H1 (cell line): ENCODE results near the gene NPIPA5. TPM values are rescaled to one million over a fixed set of nuclear protein-coding genes. Genes with fewer than 3 reads are reported as not detected.
"Not testable (repeated sequence)": the region's sequence is repeated elsewhere in the genome, so short reads cannot be mapped to it uniquely, and the experiment has no call there.

Experiments used
- CTCF ChIA-PET: fragments of 300-600 bp; sonication (Branson Sonifier 250); formaldehyde crosslinking; loops from one replicate; lab custom pipeline; 2021; ENCODE audit not compliant: partially characterized antibody; lab: Charles Lee
- POLR2A ChIA-PET: fragments of 300-600 bp; sonication (Branson Sonifier 250); formaldehyde crosslinking; loops from one replicate; lab custom pipeline; 2021; ENCODE audit warnings: inconsistent platforms; ENCODE audit not compliant: partially characterized antibody; lab: Charles Lee
- DNase-seq, 2 experiments: peaks; one replicate each; pipeline versions ENCODE4 v3.0.0 to v3.0.0-alpha.2; 2010 to 2022; ENCODE audit warnings: low spot score in 2 of 2, low read depth in 1 of 2, mixed read lengths in 1 of 2
- FAIRE-seq: peaks from 2 replicates; lab custom pipeline; 2011; peaks lifted over from hg19 to GRCh38; lab: Jason Lieb, UNC
- H2AFZ ChIP-seq: 2 replicates; pipeline ENCODE4 v1.8.1; 2012; ENCODE audit warnings: low read length, inconsistent platforms
- H2AK5ac ChIP-seq: 2 replicates; pipeline ENCODE4 v1.6.1; 2013; ENCODE audit warnings: low read depth, low read length
- H2BK120ac ChIP-seq: replicated peaks from 2 replicates; pipeline ENCODE3; 2013; ENCODE audit warnings: low read depth, low read length, inconsistent platforms
- H2BK12ac ChIP-seq: 2 replicates; pipeline ENCODE4 v1.6.1; 2013; ENCODE audit warnings: low read depth, low read length
- H2BK15ac ChIP-seq: 2 replicates; pipeline ENCODE4 v1.6.1; 2013; ENCODE audit warnings: low read length
- H2BK20ac ChIP-seq: 2 replicates; pipeline ENCODE4 v1.6.1; 2013; ENCODE audit warnings: low read length
- H2BK5ac ChIP-seq: 2 replicates; pipeline ENCODE4 v1.6.1; 2013; ENCODE audit warnings: low read depth, low read length
- H3K14ac ChIP-seq: 2 replicates; pipeline ENCODE4 v1.6.1; 2013; ENCODE audit warnings: inconsistent platforms; ENCODE audit not compliant: insufficient read length
- H3K18ac ChIP-seq: 2 replicates; pipeline ENCODE4 v1.6.1; 2013; ENCODE audit warnings: low read length; ENCODE audit errors: extremely low read depth
- H3K23ac ChIP-seq: 2 replicates; pipeline ENCODE4 v1.6.1; 2013; ENCODE audit warnings: inconsistent platforms; ENCODE audit not compliant: insufficient read length
- H3K23me2 ChIP-seq: 2 replicates; pipeline ENCODE4 v1.6.1; 2013; ENCODE audit warnings: low read depth, low read length
- H3K27ac ChIP-seq: 2 replicates; pipeline ENCODE4 v1.6.1; 2011; ENCODE audit warnings: low read depth, low read length, inconsistent platforms
- H3K27me3 ChIP-seq, 4 experiments: replicated peaks in 1 of 4; 1 replicate in 1 of 4; 2 replicates in 3 of 4; pipeline versions ENCODE4 v1.6.1 to v1.8.1; 2011 to 2013; ENCODE audit warnings: low read length in 3 of 4, mild to moderate bottlenecking in 3 of 4, inconsistent platforms in 2 of 4, mixed read lengths in 2 of 4, moderate library complexity in 1 of 4; ENCODE audit not compliant: control insufficient read depth in 3 of 4, insufficient read depth in 3 of 4; ENCODE audit errors: extremely low read depth in 1 of 4
- H3K36me3 ChIP-seq, 4 experiments: 2 replicates each; pipeline versions ENCODE4 v1.6.1 to v1.8.1; 2011 to 2013; ENCODE audit warnings: mild to moderate bottlenecking in 4 of 4, low read length in 3 of 4, moderate library complexity in 2 of 4, control low read depth in 1 of 4, inconsistent platforms in 1 of 4; ENCODE audit not compliant: insufficient read depth in 4 of 4, control insufficient read depth in 2 of 4
- H3K4ac ChIP-seq: replicated peaks from 2 replicates; pipeline ENCODE3; 2013; ENCODE audit warnings: low read length, low read depth, mixed read lengths, inconsistent platforms; ENCODE audit not compliant: insufficient read length
- H3K4me1 ChIP-seq, 4 experiments: replicated peaks in 1 of 4; 1 replicate in 1 of 4; 2 replicates in 3 of 4; pipeline versions ENCODE4 v1.6.1 to v1.8.1; 2011 to 2013; ENCODE audit warnings: low read length in 3 of 4, inconsistent platforms in 2 of 4, mixed read lengths in 1 of 4; ENCODE audit not compliant: insufficient read depth in 4 of 4, control insufficient read depth in 3 of 4
- H3K4me2 ChIP-seq, 2 experiments: 2 replicates each; pipeline versions ENCODE4 v1.6.1 to v1.8.1; 2011 to 2013; ENCODE audit warnings: low read depth in 2 of 2, low read length in 2 of 2, control low read depth in 1 of 2, inconsistent platforms in 1 of 2, mild to moderate bottlenecking in 1 of 2; ENCODE audit not compliant: insufficient read depth in 1 of 2
- H3K4me3 ChIP-seq, 4 experiments: fragments of 200-600, 300-600 bp in 1 of 4; sonication (generic), shearing (Covaris generic), sonication (Bioruptor Twin) in 1 of 4; 2 replicates each; pipeline versions ENCODE4 v1.5.1 to v1.8.1; 2011 to 2016; ENCODE audit warnings: low read length in 4 of 4, low read depth in 3 of 4, control low read depth in 2 of 4, inconsistent platforms in 2 of 4, mild to moderate bottlenecking in 2 of 4, mixed read lengths in 1 of 4, moderate library complexity in 1 of 4; ENCODE audit not compliant: insufficient read depth in 2 of 4; ENCODE audit errors: extremely low read depth in 1 of 4
- H3K56ac ChIP-seq: replicated peaks from 2 replicates; pipeline ENCODE3; 2013; ENCODE audit warnings: low read depth, mild to moderate bottlenecking, mixed read lengths, low read length, inconsistent platforms; ENCODE audit not compliant: insufficient read length
- H3K79me1 ChIP-seq: 2 replicates; pipeline ENCODE4 v1.6.1; 2013; ENCODE audit warnings: low read depth, low read length, control low read depth
- H3K79me2 ChIP-seq, 2 experiments: 2 replicates each; pipeline versions ENCODE4 v1.6.1 to v1.8.1; 2012 to 2013; ENCODE audit warnings: low read length in 2 of 2, mild to moderate bottlenecking in 2 of 2, inconsistent platforms in 1 of 2; ENCODE audit not compliant: insufficient read depth in 2 of 2, control insufficient read depth in 1 of 2
- H3K9ac ChIP-seq, 4 experiments: replicated peaks in 1 of 4; 1 replicate in 1 of 4; 2 replicates in 3 of 4; pipeline versions ENCODE4 v1.6.1 to v1.8.1; 2011 to 2013; ENCODE audit warnings: low read depth in 3 of 4, low read length in 3 of 4, control low read depth in 2 of 4, mild to moderate bottlenecking in 2 of 4, moderate library complexity in 2 of 4, inconsistent platforms in 1 of 4; ENCODE audit errors: extremely low read depth in 1 of 4
- H3K9me3 ChIP-seq, 2 experiments: 2 replicates each; pipeline versions ENCODE4 v1.6.1 to v1.8.1; 2012 to 2013; ENCODE audit warnings: mild to moderate bottlenecking in 2 of 2, moderate library complexity in 2 of 2, control low read depth in 1 of 2, inconsistent platforms in 1 of 2, low read depth in 1 of 2, low read length in 1 of 2, mixed read lengths in 1 of 2; ENCODE audit not compliant: insufficient read depth in 2 of 2
- H4K20me1 ChIP-seq, 2 experiments: replicated peaks in 1 of 2; 2 replicates each; pipeline versions ENCODE3 to v1.8.1; 2011 to 2013; ENCODE audit warnings: inconsistent platforms in 2 of 2, low read length in 2 of 2, mild to moderate bottlenecking in 1 of 2; ENCODE audit not compliant: insufficient read depth in 2 of 2, control insufficient read depth in 1 of 2
- H4K5ac ChIP-seq: 2 replicates; pipeline ENCODE4 v1.6.1; 2013; ENCODE audit warnings: low read length, low read depth, mixed read lengths, inconsistent platforms; ENCODE audit not compliant: insufficient read length
- H4K8ac ChIP-seq: 2 replicates; pipeline ENCODE4 v1.8.0; 2013; ENCODE audit warnings: mild to moderate bottlenecking, moderate library complexity, low read length, inconsistent platforms; ENCODE audit not compliant: insufficient read depth; ENCODE audit errors: extremely low read depth
- H4K91ac ChIP-seq: replicated peaks from 2 replicates; pipeline ENCODE3; 2013; ENCODE audit warnings: low read length, mixed read lengths, inconsistent platforms; ENCODE audit not compliant: insufficient read length
- WGBS, 2 experiments: shearing (Covaris generic) in 1 of 2; methylation state at CpG; one replicate each; pipeline versions ENCODE4 v1.1.6 to v1.1.7; 2013 to 2015; ENCODE audit warnings: low lambda C conversion rate in 2 of 2, mixed read lengths in 2 of 2, inconsistent platforms in 1 of 2, low coverage in 1 of 2, missing lambda C conversion rate in 1 of 2; ENCODE audit not compliant: insufficient replicate concordance in 2 of 2, insufficient coverage in 1 of 2, insufficient read length in 1 of 2; ENCODE audit errors: extremely low coverage in 1 of 2, missing lambda C conversion rate in 1 of 2; 5-methylcytosine and 5-hydroxymethylcytosine counted together
- polyA plus RNA-seq, 7 experiments: library from polyadenylated mRNA; depleted of rRNA in 3 of 7; stranded (reverse) in 5 of 7; unstranded in 2 of 7; fragments of >200 nt in 5 of 7; fragments of 200-250 nt in 2 of 7; gene quantifications; 1 replicate in 5 of 7; 2 replicates in 1 of 7; 4 replicates in 1 of 7; pipeline versions ENCODE4 v1.2.1 to v1.2.3, GENCODE V29; 2011 to 2013; ENCODE audit warnings: missing spikeins in 2 of 7, mixed read lengths in 2 of 7
- total RNA-seq: library from RNA; stranded (reverse); fragmentation: NEBNext Ultra II Directional; extraction: Animal tissue kit (Norgen Biotek cat#: 25700); gene quantifications from 2 replicates; pipeline ENCODE4 v1.2.1, GENCODE V29; 2021

Gene NPIPA5
- total and polyA plus RNA-seq, 2 of the 8 experiments (the other 6 are each of a cell fraction or from before 2014, with no cell fraction given): 0.61 to 4.1 TPM

- H2BK15ac ChIP-seq, H2BK12ac ChIP-seq, H3K36me3 ChIP-seq, H3K4me2 ChIP-seq, H4K91ac ChIP-seq, H4K20me1 ChIP-seq, H3K9ac ChIP-seq, H3K79me1 ChIP-seq, H3K23ac ChIP-seq, H4K5ac ChIP-seq, POLR2A ChIA-PET, H4K8ac ChIP-seq, H3K23me2 ChIP-seq, H3K18ac ChIP-seq, H3K27ac ChIP-seq, H3K4me3 ChIP-seq, H2AK5ac ChIP-seq, H2BK120ac ChIP-seq, H3K56ac ChIP-seq, H3K4ac ChIP-seq, H3K79me2 ChIP-seq, H3K27me3 ChIP-seq, H2BK20ac ChIP-seq, H3K4me1 ChIP-seq, FAIRE-seq, DNase-seq, H2AFZ ChIP-seq, H2BK5ac ChIP-seq, H3K14ac ChIP-seq, CTCF ChIA-PET, H3K9me3 ChIP-seq: not testable (repeated sequence)
- 100% methylated on average over 3 of the region's 7 CpGs; no CpG with 5 or more reads in 1 of the 2 experiments for WGBS, 2 experiments
These were observed 20.6 kb downstream of the NPIPA5 start for GRCh38 chr16:15357495-15357894.

- H2BK15ac ChIP-seq, H2BK20ac ChIP-seq, H3K23ac ChIP-seq, H3K79me2 ChIP-seq, H4K8ac ChIP-seq, H4K91ac ChIP-seq, H3K4me3 ChIP-seq, H2BK5ac ChIP-seq, H3K36me3 ChIP-seq, FAIRE-seq, DNase-seq, H3K23me2 ChIP-seq, H3K79me1 ChIP-seq, H3K4me2 ChIP-seq, H2AFZ ChIP-seq, H2AK5ac ChIP-seq, H3K9me3 ChIP-seq, H3K18ac ChIP-seq, H2BK12ac ChIP-seq, H3K14ac ChIP-seq, H3K27me3 ChIP-seq, H3K4ac ChIP-seq, H3K9ac ChIP-seq, H2BK120ac ChIP-seq, H3K56ac ChIP-seq, CTCF ChIA-PET, H3K27ac ChIP-seq, POLR2A ChIA-PET, H4K5ac ChIP-seq, H3K4me1 ChIP-seq, H4K20me1 ChIP-seq: not testable (repeated sequence)
- WGBS, 2 experiments: no CpG with 5 or more reads among the region's 2 CpGs
These were observed 23.2 kb downstream of the NPIPA5 start for GRCh38 chr16:15354846-15355245.
